Subcutaneous adipose tissue (tissue), 4 donors: ENCODE measurements around the gene SRPRB. TPM values are rescaled to one million over a fixed set of nuclear protein-coding genes. Genes with fewer than 3 reads are reported as not detected.

Experiments used
- CTCF ChIP-seq: fragments of 450-650 bp; IDR thresholded peaks from one replicate; pipeline ENCODE4 v1.5.1; 2016; ENCODE audit warnings: low read depth, mild to moderate bottlenecking, control low read depth, antibody characterized with exemption, moderate library complexity
- total RNA-seq, 4 donors: library from RNA; depleted of rRNA; stranded (reverse); fragments of >200 nt; gene quantifications; one replicate each; pipeline ENCODE4 v1.1.0, GENCODE V29; 2016

The SRPRB gene
- total RNA-seq, 4 donors from 2014 or later = 13.7 to 26.9 (median 23.8) TPM

GRCh38 chr3:133760916-133761315, 44.7 kb upstream of the SRPRB start:
- TF ChIP-seq CTCF = no peak

GRCh38 chr3:133761605-133762484, 43.8 kb upstream of the SRPRB start:
- TF ChIP-seq CTCF = no peak

- TF ChIP-seq CTCF = no peak
These were observed 43.1 kb upstream of the SRPRB start for GRCh38 chr3:133762539-133762938.

GRCh38 chr3:133763797-133764683, 41.6 kb upstream of the SRPRB start:
- TF ChIP-seq CTCF = no peak

- TF ChIP-seq CTCF = no peak
These were observed 40.4 kb upstream of the SRPRB start for GRCh38 chr3:133765256-133765655.

- TF ChIP-seq CTCF = no peak
These were observed 38.0 kb upstream of the SRPRB start for GRCh38 chr3:133767607-133768006.

- TF ChIP-seq CTCF = no peak
These were observed 36.1 kb upstream of the SRPRB start for GRCh38 chr3:133769536-133769935.
